Bone marrow (tissue), 2 donors: ENCODE results near the gene MRPL49.
"Not testable (repeated sequence)": the region's sequence is repeated elsewhere in the genome, so short reads cannot be mapped to it uniquely, and the experiment has no call there.

ENCODE experiments used
- DNase-seq, 2 donors: peaks; one replicate each; lab custom pipeline; 2025; lab: John Stamatoyannopoulos, UW

MRPL49 gene

DNA sequence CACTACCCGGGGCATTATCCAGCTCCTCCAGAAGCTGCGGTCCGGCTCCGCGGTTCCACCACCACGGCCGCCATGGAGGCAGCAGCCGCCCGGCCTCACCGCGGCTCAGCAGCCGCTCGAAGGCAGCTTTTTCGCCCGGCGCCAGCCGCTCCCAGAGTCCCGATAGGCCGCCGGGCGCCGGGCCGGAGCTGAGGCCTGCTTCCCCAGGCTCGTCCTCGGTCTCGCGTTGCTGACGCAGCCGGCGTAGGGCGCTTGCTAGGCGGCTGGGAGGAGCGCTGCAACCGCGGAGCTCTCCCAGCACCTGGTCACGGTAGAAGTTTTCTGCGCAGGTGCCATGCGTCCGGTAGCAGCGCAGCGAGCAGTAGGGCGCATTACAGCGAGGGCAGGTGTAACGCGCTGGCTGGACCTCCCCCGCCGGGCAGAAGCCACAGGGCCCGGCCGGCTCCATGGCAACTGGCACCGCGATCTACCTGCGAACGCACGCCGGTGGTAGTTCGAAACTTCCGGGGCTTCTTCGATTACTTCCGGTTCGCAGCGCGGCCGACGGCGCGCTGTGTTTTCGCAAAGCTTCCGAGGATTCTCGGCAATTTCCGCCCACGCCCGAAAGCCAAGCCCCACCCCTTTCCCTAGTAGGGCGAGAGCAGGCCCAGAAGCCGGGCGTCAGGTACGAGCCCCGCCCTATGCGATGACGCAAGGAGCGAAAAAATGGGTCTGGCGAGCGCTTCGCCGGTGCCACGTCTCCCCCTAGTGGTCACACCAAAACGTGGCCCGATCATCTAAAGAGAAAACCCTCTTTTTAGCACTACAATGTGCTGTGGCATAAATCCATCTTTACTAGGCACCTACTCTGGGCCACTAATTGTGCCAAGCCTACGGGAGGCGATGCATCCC, 4.7 kb upstream of the MRPL49 start, which contains the start of gene ZNHIT2:
Gene ZNHIT2 (minus strand): TSS at position 496 of the 891 bp plus-strand sequence. CDS start 48 bp downstream, at position 448.
- DNase-seq: peak; percentile 94 to 97

DNA sequence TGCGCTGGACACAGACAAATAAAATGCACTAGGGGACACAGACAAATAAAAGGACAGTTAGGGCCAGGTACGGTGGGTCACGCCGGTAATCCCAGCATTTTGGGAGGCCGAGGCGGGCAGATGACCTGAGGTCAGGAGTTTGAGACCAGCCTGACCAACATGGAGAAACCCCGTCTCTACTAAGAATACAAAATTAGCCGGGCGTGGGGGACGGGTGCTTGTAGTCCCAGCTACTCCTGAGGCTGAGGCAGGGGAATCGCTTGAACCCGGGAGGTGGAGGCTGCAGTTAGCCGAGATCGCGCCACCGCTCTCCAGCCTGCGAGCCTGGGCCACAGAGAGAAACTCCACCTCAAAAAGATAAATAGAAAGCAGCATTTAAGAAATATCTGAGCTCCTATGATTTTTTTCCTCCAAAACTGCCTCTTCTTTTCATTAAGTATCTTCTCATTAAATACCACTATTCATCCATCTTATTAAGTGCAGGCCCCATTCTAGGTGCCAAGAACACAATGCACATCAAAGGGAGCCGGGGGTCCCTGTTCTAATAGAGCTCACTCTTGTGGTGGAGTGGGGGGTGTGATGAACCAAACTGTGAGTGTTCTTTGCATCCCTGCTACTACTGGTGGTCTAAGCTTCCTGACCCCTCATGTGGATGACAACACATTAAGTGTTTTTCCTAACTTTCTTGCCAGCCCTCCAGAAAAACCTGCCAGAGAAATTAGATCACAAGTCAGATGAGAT, 3.9 kb upstream of the MRPL49 start:
- no peak for DNase-seq

DNA sequence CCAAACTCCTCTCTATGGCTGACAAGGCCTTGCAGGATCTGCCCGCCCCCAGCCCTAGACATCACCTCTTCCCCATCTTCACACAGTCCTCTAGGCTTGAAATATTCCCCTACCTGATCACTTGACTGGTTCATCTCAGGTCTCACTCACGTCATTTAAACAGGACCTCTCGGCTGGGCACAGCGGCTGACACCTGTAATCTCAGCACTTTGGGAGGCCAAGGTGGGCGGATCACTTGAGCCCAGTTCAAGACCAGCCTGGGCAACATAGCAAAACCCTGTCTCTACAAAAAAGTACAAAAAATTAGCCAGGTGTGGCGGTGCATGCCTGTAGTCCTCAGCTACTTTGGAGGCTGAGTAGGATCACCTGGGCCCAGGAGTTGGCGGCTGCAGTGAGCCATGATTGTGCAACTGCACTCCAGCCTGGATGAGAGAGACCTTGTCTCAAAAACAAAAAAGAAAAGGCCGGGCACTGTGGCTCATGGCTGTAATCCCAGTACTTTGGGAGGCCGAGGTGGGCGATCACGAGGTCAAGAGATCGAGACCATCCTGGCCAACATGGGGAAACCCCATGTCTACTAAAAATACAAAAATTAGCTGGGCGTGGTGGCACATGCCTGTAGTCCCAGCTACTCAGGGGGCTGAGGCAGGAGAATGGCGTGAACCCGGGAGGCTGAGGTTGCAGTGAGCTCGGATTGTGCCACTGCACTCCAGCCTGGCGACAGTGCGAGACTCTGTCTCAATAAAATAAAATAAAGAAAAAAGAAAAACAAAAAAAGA, 3.0 kb upstream of the MRPL49 start:
- not testable (repeated sequence) for DNase-seq

DNA sequence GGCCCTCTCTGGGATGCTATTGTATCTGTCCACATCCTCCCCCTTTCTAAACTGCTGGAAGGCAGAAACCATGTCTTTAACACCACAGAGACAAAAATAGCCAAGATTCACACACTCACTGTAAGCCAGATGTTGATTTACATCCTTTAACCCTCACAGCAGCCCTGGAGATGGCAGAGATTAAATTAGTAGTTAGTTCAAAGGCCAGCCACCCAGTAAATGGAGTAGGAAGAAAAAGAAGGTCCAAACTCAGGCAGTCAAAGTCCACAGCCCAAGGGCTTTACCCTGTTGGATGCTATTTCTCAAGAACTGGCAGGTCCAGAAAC, 2.5 kb upstream of the MRPL49 start:
- no peak for DNase-seq

DNA sequence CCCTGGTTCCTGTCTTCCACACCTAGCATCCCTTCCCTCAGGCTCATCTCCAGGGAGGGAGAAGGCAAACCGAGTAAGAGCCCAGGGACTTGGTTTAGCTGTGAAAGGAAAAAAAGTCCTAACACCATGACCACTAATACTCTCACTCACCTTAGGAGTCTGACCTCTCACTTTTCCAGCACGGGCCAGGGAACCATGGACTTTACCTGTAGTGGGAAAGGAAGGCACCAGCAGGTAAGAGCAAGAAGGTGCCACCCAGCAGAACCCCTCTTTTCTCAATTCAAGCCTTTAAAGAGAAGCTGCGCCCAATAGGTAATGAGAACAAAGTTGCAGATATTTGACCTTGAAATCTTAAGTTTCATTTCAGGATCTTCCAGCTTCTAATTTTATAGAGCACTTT, 1.3 kb upstream of the MRPL49 start:
- DNase-seq: no peak

DNA sequence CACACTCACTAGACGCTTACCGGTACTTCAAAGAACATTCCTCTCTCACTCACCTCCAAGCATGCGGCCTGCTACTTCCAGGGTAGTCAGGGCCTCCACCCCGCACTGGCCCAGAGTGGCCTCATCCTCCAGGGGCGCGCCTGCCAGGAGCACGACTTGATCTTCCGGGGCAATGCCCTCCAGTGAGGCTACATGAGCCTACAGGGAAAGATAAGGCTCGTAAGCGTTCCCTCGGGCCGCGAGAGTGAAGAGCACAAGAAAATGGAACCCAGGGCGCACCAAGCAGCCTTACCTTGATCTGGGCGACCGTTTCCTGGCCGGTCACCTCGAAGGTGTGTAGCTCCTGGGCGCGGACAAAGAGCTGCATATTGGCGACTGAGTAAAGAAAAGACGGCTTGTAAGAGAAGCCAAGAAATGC, 665 bp upstream of the MRPL49 start:
- DNase-seq: no peak

DNA sequence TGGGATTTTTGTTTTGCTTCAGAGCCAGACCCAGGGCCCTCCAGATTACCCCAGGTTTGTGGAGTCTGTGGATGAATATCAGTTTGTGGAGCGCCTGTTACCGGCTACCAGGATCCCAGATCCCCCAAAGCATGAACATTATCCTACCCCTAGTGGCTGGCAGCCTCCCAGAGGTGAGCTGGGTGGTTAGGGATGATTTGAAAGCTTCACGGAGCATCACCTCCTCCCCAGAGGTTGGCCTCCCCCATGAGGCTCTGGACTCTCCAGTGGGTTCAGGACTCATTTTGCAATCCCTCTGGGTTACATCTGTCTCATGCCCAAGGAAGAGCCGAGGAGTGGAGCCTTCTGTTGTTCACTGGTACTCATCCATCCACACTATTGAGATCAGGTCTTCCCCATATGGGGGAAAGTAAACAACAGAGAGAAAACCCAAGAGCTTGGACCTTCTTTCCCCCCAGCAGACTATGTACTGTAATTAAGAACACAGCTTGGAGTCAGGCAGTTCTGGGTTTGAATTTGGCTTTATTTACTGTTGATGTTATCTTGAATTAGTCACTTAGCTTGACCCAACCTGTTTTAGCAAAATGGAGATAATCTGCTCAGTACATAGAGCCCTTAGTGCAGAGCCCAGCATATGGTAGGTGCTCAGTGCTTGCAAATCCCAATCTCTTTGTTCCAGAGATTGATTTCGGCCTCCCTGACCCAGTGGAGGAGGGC, 2.5 kb downstream of the MRPL49 start:
- DNase-seq: no peak

DNA sequence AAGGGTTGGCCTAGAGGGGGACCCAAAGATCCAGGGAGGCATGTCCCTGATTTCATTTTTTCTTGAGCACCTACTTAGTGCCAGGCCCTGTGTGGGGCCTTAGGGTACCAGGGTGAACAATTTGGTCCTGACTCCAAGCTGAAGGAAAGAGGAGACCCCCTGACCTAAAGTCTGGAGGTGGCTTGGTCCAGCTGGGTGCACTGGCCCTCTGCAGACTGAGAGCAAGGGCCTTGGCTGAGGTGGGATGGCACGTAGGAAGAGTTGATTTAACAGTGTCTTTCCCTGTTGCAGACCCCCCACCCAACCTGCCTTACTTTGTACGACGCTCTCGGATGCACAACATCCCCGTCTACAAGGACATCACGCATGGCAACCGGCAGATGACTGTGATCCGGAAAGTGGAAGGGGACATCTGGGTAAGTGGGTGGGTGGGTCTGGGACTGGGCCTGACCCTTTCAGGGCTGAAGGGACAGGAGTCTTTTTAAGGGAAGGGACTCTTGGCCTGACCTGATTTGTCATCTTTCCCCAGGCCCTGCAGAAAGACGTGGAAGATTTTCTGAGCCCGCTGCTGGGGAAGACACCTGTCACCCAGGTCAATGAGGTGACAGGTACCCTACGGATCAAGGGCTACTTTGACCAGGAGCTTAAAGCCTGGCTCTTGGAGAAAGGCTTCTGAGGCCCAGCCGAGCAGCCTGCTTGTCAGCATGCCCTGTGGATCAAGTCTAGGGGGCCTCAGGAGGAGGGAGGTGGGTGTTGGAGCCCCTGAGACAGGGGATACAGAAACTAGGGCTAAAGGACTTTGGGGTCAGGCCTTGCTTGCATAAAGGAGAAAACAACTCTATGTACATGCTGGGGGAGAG, 3.3 kb downstream of the MRPL49 start:
- no peak for DNase-seq

DNA sequence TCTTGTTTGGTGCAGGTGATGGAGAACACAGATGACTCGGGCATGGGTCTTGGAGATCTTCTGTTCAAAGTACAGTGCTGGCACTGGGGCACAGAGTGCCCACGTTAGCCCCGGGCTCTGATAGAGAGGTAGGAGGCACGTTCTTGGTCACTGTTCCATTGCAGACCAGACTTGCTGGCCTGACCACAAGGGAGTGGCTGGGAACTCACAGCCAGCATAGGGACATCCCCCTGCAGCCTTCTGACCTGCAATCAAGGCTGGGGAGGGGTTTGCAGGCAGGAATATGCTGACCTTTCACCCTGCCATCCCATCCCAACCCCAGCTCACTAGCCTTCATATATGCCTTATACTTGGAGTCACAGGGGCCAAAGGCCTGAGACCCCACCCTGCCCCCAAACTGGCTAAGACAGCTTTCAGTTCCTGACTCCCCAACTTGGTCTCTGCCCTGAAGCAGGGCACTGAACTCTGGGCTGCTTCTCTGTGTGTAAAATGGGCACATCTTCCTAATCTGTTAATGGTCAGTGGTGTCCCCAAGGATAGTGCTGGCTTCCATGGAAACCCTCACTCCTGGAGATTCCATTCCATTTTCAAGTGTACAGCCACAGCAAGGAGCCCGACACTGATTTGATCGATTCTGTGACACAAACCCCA, 4.6 kb downstream of the MRPL49 start:
- no peak for DNase-seq

DNA sequence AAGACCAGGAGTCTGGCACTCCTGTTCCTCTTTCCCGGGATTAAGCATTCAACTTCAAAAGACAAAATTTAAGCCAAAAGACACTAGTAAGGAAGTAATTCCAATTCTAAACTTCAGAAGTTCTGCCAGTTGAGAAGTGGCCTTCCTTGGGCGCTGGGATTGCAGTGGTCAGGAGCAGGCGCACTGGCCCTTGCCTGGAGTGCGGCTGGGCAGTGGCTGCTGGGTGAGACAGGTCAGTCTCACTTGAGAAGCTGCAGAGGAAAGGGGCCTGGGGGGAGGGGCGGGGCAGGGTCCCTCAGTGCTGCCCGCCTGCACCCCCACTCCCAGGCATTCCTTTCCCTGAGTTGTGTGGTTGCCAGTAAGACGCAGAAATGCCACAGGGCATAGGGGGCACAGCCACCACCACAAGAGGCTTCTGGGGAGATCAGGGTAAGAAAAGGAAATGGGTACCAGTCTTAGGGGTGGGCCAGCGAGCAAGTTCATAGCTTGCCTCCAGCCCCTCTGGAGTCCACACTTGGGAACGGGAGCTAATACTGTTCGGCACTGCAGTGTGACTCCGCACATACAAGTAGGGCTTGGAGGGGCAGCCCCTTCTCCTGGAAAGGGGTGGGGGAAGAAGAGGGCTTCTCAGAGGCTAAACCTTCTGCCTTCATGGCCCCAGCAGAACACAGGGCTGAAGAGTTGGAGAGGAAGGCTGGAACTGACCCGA, 5.5 kb downstream of the MRPL49 start:
- DNase-seq: no peak

DNA sequence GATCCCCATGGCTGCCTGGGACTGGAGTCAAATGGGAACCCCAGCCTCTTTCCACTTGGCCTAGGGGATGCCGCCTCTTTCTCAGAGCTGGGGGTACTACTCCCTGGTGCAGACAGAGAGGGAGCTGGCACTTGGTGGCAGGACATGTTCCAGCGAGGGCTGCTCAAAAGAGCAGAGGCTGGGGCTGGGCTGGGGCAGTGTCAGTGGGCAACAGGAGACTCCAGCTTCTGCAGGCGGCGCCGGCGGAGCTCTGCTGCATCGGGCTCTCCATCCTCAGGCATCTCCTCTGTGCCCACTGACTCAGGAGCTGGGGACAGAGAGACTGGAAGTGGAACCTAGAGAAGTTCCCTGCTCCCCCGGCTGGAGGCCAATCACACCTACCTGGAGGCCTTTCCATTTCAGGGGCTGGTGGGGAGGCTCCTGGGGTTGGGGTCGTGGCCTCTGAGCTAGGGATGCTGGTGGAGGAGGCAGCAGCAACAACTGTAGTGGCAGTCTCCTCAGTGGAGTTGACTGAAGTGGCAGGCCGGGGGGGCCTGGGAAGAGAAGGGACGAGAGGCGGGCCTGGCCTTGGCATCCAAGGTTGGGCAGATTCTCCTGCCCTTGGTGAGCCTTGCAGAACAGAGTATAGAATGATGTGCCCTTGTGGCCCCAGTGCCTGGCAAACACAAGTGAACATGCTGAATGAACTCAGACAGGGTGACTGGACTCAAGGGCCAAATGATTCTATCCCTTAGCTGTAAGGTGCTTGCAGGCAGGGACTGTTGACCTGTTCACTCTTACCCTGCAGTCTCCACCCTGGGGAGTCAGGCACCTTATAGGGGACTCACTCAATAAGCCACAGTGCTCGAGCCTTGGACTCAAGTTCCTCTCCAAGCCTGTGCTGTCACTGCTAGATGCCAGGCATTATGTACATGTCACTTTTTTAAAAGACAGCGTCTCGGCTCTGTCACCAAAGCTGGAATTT, 6.3 kb downstream of the MRPL49 start:
- no peak for DNase-seq

DNA sequence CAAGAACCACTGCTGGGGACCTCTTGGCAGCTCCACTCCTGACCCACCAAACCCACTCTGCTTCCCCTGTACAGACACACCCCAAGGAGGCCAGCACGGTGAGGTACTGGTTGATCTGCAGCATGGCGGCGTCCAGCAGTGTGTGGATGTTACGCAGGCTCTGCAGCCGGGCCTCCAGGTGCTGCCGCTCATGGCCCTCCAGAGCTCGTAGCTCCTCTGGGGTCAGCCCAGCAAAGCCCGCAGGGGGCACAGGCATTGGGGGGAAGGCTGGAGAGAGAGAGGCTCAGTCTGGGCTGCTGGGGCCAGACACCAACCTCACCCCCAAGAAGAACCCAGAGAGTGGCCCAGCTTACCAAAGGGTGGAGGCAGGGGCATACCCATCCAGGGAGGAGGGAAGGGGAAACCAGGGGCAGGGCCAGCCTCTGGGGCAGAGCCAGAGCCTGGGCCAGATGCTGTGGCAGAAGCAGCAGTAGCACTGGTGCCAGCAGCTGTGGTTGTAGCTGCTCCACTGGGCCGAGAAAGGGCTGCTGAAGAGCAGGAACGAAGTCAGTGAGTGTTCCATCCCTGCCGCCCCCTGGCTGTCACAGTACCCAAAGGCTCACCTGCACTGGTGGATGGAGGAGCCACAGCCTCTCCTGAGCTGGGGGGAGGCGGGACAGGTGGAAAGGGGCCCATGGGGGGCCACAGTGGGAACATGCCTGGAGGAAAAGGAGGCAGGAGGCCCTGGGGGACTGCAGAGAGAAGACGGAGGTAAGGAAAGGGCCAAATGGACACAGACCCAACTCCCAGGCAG, 7.7 kb downstream of the MRPL49 start:
- DNase-seq: no peak

DNA sequence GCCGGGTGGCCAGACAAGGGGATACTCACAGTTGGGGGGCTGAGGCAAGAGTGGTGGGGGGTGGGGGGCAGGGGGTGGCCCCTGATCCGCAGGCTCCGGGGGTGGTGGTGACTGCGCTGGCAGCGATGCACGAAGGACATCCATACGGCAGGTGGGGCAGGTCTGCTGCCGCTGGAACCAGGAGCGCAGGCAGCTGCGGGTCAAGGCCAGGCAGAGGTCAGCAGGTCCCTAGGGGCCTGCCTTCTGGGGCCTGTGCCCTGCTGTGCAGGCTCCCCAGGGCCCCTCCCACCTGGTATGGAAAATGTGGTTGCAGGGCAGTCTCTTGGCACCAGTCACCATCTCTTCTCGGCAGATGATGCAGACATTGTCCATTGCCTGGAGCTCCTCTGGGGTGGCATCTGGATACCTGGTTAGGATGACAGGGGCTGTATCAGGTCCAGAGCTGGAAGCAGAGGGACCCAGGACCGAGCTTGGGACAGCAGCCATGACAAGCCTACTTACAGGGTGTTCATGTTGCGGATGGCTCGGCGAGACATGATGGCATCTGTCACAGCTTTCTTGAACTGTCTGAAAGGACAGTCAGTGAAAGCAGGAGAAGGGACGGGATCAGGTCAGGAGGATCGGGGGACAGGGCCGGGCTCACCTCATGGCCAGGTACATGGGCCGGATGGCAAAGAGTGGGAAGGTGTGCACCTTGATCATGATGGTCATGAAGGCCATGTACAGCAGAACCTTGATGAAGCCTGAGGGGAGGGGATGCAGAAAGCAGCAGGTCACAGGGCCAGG, 8.7 kb downstream of the MRPL49 start:
- no peak for DNase-seq

DNA sequence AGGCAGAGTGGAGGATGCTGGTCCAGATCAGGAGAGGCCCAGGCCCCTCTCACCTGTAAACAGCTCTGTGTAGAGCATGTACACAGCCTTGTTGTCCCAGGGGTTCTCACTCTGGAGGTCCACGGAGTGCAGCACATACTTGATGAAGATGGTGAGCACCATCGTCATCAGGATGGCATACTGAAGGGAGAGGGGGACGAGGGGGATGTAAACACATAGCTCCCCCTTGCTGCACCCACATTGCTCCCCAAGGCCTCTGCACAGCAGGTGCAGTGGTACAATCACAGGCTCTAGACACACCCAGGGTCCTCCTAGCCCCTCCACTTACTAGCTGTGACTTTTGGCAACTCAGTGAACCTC, 9.3 kb downstream of the MRPL49 start:
- DNase-seq: no peak

DNA sequence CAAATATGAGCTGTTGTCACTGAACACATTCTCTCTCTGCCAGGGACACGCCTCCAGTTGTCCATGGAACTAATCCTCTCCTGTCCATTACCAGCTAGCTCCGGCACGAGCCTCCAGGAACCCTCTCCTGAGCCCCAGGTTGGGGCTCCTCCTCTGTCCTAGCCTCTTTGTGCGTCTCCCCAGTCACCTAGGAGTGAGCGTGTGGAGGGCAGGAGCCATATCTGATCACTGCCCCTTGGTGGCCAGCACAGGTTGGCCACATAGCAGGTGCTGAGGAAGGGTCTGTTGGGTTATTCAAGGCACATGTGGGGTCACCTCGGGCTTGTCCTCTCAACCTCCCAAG, 9.7 kb downstream of the MRPL49 start:
- no peak for DNase-seq

DNA sequence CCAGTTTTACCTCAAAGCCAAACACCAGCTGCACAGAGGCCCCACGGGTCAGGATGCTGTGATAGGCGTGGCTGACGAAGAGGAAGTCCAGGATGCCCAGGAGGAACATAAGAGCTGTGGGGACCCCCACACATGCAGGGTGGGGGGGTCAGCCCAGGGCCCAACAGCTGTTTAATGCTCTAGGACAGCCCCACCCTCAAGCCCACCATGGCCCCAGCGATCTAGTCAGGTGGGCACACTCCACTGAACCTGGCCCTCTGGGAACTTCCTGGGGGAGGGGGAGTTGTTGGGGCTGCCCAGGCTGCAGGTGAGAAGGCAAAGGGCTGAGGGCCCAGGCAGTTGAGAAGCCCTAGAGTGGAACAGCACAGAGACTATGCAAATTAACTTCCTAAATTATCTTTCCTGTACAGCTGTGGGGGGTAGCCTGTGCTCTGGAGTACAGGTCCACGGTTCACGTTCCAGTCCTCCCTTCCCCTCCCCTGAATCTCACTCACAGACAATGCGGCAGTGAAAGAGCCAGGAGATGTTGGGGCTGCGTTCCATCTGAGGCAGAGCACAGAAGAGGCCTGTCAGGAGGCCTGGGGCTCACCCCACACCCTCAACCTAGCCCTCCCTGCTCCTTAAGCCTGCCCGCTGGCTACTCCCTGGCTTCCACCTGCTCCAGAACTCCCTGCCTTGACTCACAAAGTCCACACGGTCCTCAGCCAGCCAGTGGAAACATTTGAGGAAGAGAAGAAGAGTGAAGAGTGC, 10.3 kb downstream of the MRPL49 start:
- no peak for DNase-seq
